ENCODE measurements around the gene TUBB1.

TUBB1 gene

DNA sequence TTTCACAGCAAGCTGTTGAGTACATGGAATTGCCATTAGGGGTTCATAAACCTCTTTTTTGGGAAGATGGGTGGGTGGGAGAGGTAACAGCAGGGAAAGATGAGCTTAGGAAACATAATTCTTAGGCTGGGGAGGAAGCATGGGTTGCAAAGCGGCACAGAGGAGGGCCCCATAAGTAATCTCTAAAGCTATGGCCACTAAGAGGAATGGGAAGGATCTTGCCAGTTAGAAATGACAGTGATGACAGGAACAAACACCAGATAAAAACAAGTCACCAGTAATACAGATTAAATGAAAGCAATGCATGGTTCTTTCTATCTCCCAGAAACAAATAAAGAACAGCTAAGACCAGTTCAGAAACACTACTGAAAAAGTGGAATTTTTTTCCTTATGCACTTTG, 54.4 kb downstream of the TUBB1 start:
- H3K27ac ChIP-seq, result no peak overlapping the region
- TF ChIP-seq, protein P1, sequence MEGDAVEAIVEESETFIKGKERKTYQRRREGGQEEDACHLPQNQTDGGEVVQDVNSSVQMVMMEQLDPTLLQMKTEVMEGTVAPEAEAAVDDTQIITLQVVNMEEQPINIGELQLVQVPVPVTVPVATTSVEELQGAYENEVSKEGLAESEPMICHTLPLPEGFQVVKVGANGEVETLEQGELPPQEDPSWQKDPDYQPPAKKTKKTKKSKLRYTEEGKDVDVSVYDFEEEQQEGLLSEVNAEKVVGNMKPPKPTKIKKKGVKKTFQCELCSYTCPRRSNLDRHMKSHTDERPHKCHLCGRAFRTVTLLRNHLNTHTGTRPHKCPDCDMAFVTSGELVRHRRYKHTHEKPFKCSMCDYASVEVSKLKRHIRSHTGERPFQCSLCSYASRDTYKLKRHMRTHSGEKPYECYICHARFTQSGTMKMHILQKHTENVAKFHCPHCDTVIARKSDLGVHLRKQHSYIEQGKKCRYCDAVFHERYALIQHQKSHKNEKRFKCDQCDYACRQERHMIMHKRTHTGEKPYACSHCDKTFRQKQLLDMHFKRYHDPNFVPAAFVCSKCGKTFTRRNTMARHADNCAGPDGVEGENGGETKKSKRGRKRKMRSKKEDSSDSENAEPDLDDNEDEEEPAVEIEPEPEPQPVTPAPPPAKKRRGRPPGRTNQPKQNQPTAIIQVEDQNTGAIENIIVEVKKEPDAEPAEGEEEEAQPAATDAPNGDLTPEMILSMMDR (IDR thresholded peaks at IDR 0.05; ENCODE audit: low read depth, low read length, missing control alignments), result no peak
- no peak overlapping the region for H3K4me3 ChIP-seq (ENCODE audit: low read depth, low read length)
- no peaks in the 10 kb centered on the region for H3K27me3 ChIP-seq (replicated peaks)
- in situ Hi-C loops (cut with HindIII; ENCODE audit: low pct_ligation_motif_present, low sequenced_read_pairs), result no loop called here
- H3K36me3 ChIP-seq (replicated peaks), result no peaks in the 10 kb centered on the region
- DNase-seq, result no peak

DNA sequence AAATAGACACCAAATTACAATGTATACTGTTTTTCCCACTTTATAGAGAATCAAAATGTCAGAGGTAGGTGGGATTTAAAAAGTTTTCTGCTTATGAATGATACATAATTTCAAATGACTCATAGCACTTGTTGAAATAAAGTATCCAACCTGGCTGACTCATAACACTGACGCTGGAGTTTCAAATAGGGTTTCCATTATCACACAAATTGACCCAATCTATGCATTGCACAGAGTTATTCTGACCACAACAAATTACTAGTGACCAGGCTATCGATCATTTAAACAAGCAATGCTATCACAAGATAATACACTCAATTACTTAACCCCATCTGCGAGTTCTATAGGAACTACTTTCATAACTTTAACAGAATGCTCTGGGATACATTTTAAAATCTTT, 55.2 kb downstream of the TUBB1 start:
- H3K4me3 ChIP-seq (ENCODE audit: low read depth, low read length), result no peak overlapping the region
- TF ChIP-seq, protein P1 (IDR thresholded peaks at IDR 0.05; ENCODE audit: low read depth, low read length, missing control alignments), result no peak
- H3K27me3 ChIP-seq (replicated peaks), result no peaks in the 10 kb centered on the region
- H3K36me3 ChIP-seq (replicated peaks), result no peaks in the 10 kb centered on the region
- no peak overlapping the region for H3K27ac ChIP-seq
- DNase-seq, result no peak
- in situ Hi-C loops (cut with HindIII; ENCODE audit: low pct_ligation_motif_present, low sequenced_read_pairs), result no loop called here

DNA sequence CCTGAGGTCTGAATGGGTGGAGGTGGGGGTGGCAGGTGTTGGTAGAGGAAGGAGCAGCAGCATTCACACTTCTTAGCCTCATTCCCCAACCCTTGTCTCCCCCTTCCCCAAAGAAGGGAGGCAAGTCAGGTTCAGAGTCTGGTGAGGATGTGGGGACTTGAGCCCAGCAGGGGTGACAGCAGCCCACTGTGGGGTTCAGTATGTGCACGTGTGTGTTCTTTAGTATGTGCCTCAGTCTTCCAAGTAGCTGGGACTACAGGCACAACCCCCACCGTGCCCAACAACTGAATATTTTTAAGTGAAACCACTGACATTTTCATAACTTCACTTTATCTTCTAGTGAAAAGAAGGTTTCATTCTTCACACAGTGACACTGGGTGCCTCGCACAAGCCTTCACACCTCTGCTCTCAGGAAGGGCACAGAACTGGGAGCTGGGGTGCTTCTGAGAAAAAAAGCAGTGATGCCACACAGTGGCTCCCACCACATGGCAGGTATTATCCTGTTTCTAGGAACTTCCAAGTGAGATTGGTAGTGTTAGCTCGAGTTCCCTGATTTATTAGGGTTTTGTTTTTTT, 56.8 kb downstream of the TUBB1 start:
- Histone ChIP-seq H3K4me3 (ENCODE audit: low read depth, low read length) (no peak overlapping the region), H3K36me3 (replicated peaks) (no peaks in the 10 kb centered on the region), H3K27ac (no peak overlapping the region), H3K27me3 (replicated peaks) (no peaks in the 10 kb centered on the region)
- TF ChIP-seq, protein P1 (IDR thresholded peaks at IDR 0.05; ENCODE audit: low read depth, low read length, missing control alignments), result no peak
- in situ Hi-C loops (cut with HindIII; ENCODE audit: low pct_ligation_motif_present, low sequenced_read_pairs), result no loop called here
- DNase-seq, result no peak
